Embryonic facial prominence (tissue), 1 donor: ENCODE results near the gene YY1AP1.
"Not testable (repeated sequence)": the region's sequence is repeated elsewhere in the genome, so short reads cannot be mapped to it uniquely, and the experiment has no call there.

ENCODE experiments used
- DNase-seq: peaks from one replicate; pipeline ENCODE4 v3.0.0-alpha.2; 2016; ENCODE audit errors: extremely low spot score

The YY1AP1 gene

DNA sequence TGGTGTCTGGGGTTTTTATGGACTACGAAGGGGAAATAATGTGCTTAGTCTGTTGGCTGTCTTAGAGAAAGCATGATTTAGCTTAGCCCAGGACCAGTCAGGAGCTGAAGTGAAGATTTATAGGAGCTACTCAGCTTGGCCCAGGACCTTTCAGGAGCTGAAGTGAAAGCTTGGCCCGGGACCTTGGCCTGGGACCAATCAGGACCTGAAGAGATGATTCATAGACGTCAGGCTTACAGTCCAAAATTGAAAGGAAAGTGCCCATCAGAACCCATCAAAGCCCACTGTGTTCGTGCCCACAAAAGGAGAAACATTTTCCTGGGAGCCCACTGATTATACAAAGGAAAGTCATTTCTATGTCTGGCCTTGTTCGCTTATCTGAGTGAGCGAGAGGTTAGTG lies 42.9 kb downstream of the YY1AP1 start:
- DNase-seq, result no peak

DNA sequence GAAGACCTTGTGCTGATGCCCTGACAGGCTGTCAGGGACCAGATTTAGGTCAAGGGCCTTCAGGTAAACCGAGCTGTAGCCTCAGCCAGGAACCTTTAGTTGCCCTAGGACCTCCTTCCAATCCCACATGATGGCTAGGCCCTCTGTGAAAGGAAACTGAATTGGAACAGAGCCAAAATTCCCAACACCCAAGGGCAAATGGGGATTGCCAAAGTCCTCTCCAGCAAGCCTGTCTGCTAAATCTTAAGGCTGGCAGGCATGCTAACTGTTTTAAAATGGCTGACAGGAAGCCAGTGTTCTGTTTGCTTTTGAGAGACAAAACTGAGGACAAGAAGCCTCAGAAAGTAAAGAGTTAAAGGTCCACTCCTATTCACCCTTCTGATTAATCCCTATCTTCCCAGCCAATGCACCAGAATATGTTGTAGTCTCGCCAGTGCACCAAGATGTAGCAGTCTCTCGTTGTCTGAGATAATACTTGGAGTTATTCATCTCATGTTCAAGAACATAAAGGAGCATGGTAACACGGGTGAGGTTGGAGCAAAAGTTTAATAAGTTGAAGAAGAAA lies 43.5 kb downstream of the YY1AP1 start:
- DNase-seq, result no peak

GRCh38 chr1:155643230-155643629 lies 45.3 kb downstream of the YY1AP1 start:
- no peak for DNase-seq

DNA sequence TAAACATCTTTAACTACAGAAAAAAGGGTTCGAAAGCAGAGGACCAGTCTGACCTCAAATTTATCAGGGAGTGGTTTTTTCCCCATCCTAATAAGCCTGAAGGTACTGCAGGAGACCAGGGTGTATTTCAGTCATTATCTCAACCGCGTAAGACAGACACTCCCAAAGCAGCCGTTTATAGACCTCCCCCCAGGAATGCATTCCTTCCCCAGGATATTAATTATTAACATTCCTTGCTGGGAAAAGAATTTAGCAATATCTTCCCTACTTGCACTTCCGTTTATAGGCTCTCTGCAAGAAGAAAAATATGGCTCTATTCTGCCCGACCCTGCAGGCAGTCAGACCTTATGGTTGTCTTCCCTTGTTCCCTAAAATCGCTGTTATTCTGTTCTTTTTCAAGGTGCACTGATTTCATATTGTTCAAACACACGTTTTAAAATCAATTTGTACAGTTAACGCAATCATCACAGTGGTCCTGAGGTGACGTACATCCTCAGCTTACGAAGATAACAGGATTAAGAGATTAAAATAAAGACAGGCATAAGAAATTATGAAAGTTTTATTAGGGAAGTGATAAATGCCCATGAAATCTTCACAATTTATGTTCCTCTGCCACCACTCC lies 45.9 kb downstream of the YY1AP1 start:
- not testable (repeated sequence) for DNase-seq

- DNase-seq, result no peak
These were observed 48.2 kb downstream of the YY1AP1 start for GRCh38 chr1:155640367-155640766.

DNA sequence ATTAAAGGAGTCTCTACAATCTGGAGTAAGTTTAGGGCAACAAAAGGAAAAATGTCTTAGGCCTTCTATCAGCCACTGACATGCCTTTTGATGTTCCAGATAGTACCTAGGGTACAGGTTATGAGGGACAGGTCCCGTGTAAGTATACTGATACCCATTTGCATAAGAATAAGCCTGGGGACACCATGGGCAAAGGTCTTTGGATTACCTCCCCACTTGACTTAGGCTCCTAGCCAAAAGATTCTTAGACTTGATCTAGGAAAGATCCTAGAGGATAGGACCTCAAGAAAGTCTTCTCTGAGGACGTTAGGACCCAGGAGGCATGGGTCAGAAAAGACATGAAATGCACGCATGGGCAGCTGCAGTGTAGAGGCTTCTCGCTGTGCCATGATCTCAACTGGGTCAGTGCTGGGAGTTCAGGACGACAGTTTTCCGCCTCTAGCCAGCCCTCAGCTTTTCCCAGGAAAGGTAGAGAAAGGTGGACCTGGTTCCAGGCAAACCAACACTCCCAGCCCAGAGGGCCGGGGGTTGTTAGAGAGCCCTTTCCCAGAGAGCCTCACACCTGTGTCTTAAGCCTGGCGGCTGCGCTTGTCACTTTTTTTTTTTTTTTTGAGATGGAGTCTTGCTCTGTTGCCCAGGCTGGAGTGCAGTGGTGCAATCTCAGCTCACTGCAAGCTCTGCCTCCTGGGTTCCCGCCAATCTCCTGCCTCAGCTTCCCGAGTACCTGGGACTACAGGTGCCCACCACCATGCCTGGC lies 52.0 kb downstream of the YY1AP1 start:
- no peak for DNase-seq

DNA sequence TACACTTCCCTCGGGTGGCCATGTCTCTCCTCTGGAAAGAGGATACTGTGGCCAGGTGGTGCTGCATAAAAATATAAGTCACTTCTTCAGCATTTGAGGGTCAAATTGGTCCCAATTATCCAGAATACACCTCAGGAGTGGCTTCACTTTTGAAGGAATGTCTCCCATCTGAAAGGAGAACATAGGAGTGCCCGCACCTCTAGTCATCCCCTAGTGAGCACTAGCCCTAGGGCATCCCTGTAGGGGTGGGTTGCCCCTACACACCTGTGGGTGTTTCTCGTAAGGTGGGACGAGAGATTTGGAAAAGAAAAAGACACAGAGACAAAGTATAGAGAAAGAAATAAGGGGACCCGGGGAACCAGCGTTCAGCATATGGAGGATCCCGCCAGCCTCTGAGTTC lies 62.1 kb downstream of the YY1AP1 start:
- DNase-seq, result not testable (repeated sequence)

GRCh38 chr1:155623357-155623756 lies 65.2 kb downstream of the YY1AP1 start:
- no peak for DNase-seq

DNA sequence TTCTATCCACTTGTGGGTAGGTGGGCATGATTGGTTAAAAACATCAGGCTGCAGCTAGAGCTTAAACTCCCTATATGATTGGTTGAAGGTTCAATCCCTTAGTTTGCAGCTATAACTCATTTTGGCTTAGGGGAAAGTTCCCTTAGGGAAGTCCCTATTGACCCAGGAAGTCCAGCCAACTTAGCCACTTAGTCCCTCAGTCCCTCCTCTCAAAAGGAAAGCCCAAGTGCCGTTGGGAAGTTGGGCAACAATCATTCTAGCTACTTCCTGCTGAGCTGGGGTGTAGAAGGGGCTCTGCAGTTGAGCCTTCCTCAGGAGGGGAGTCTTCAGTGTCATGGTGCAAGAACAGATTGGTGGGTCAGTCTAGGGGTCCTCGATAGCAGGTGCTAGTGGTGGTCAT lies 66.4 kb downstream of the YY1AP1 start:
- no peak for DNase-seq

DNA sequence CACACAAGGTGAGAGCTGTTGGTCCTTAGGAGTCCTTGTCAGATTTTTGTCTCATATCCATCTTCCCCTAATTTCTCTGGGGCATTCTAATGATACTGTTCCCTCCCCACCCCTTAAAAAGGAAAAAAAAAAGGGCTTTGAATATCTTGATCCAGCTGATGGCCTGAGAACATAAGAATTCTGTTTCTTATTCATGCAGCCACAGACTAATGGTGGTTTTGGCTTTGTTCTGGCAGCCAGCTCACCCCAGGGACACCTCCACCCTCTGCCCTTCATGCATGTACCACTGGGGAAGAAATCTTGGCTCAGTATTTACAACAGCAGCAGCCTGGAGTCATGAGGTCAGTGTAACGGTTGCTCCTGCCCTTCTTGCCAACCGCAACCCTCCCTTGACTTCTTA lies 75.3 kb downstream of the YY1AP1 start:
- DNase-seq, result not testable (repeated sequence)

- not testable (repeated sequence) for DNase-seq
These were observed 78.3 kb downstream of the YY1AP1 start for GRCh38 chr1:155610257-155610647.

- DNase-seq, result peak; percentile 91
These were observed 78.9 kb downstream of the YY1AP1 start, which contains the start of gene MSTO1 for GRCh38 chr1:155609515-155610256. Gene MSTO1 (plus strand): TSS chr1:155610218. CDS start chr1:155610249, 31 bp downstream.
